H9 (cell line): ENCODE data around the gene MOB3A. TPM values are rescaled to one million over a fixed set of nuclear protein-coding genes. Genes with fewer than 3 reads are reported as not detected.

Experiments
- DNase-seq: peaks from one replicate; pipeline ENCODE4 v3.0.0-alpha.2; 2017
- H2AFZ ChIP-seq: one replicate; pipeline ENCODE4 v1.6.1; 2013; ENCODE audit warnings: mild to moderate bottlenecking, low read length, control low read depth, moderate library complexity
- H2AK5ac ChIP-seq: 2 replicates; pipeline ENCODE4 v1.6.1; 2013; ENCODE audit warnings: low read length, control low read depth, mixed read lengths; ENCODE audit not compliant: insufficient read length
- H2BK120ac ChIP-seq: one replicate; pipeline ENCODE4 v1.6.1; 2013; ENCODE audit warnings: low read depth, mild to moderate bottlenecking, low read length, control low read depth, inconsistent platforms; ENCODE audit not compliant: poor library complexity, severe bottlenecking
- H2BK12ac ChIP-seq: 2 replicates; pipeline ENCODE4 v1.6.1; 2013; ENCODE audit warnings: low read length, control low read depth, mixed read lengths, low read depth; ENCODE audit not compliant: insufficient read length
- H2BK15ac ChIP-seq: 2 replicates; pipeline ENCODE4 v1.6.1; 2013; ENCODE audit warnings: low read depth, low read length, control low read depth
- H2BK20ac ChIP-seq: one replicate; pipeline ENCODE4 v1.6.1; 2013; ENCODE audit warnings: low read depth, mild to moderate bottlenecking, low read length, control low read depth, inconsistent platforms; ENCODE audit not compliant: poor library complexity, severe bottlenecking
- H2BK5ac ChIP-seq: 2 replicates; pipeline ENCODE4 v1.6.1; 2013; ENCODE audit warnings: low read length, control low read depth, mixed read lengths; ENCODE audit not compliant: insufficient read length
- H3K14ac ChIP-seq: 2 replicates; pipeline ENCODE4 v1.6.1; 2013; ENCODE audit warnings: low read length, control low read depth; ENCODE audit not compliant: insufficient read depth
- H3K18ac ChIP-seq: 2 replicates; pipeline ENCODE4 v1.6.1; 2013; ENCODE audit warnings: low read depth, mild to moderate bottlenecking, mixed read lengths, low read length, control low read depth; ENCODE audit not compliant: insufficient read length
- H3K23ac ChIP-seq: 2 replicates; pipeline ENCODE4 v1.6.1; 2013; ENCODE audit warnings: low read length, control low read depth, mixed read lengths, low read depth; ENCODE audit not compliant: insufficient read length
- H3K23me2 ChIP-seq: 2 replicates; pipeline ENCODE4 v1.6.1; 2013; ENCODE audit warnings: low read depth, mild to moderate bottlenecking, mixed read lengths, low read length, control low read depth; ENCODE audit not compliant: insufficient read length, poor library complexity, severe bottlenecking
- H3K27ac ChIP-seq: 2 replicates; pipeline ENCODE4 v1.5.1; 2013; ENCODE audit warnings: low read length, control low read depth, mixed read lengths, low read depth; ENCODE audit not compliant: insufficient read length
- H3K27me3 ChIP-seq: 2 replicates; pipeline ENCODE4 v1.6.1; 2013; ENCODE audit warnings: low read length, control low read depth, inconsistent platforms; ENCODE audit not compliant: insufficient read depth
- H3K4ac ChIP-seq: 2 replicates; pipeline ENCODE4 v1.6.1; 2013; ENCODE audit warnings: low read depth, mild to moderate bottlenecking, control low read depth, inconsistent platforms, low read length, moderate library complexity
- H3K4me1 ChIP-seq: 2 replicates; pipeline ENCODE4 v1.6.1; 2013; ENCODE audit warnings: low read length, control low read depth, inconsistent platforms; ENCODE audit not compliant: insufficient read depth
- H3K4me2 ChIP-seq: 2 replicates; pipeline ENCODE4 v1.6.1; 2013; ENCODE audit warnings: low read length, control low read depth, mixed read lengths; ENCODE audit not compliant: insufficient read length, insufficient read depth
- H3K56ac ChIP-seq: 2 replicates; pipeline ENCODE4 v1.6.1; 2013; ENCODE audit warnings: low read depth, mild to moderate bottlenecking, mixed read lengths, low read length, control low read depth; ENCODE audit not compliant: insufficient read length
- H3K79me1 ChIP-seq: 2 replicates; pipeline ENCODE4 v1.6.1; 2013; ENCODE audit warnings: low read depth, mild to moderate bottlenecking, moderate library complexity, low read length, control low read depth, inconsistent platforms; ENCODE audit not compliant: insufficient read depth, poor library complexity, severe bottlenecking
- H3K79me2 ChIP-seq: 2 replicates; pipeline ENCODE4 v1.6.1; 2013; ENCODE audit warnings: low read length, control low read depth, inconsistent platforms; ENCODE audit not compliant: insufficient read depth
- H3K9ac ChIP-seq: 2 replicates; pipeline ENCODE4 v1.6.1; 2013; ENCODE audit warnings: low read length, control low read depth, mixed read lengths; ENCODE audit not compliant: insufficient read length; ENCODE audit errors: extremely low read depth
- H3K9me3 ChIP-seq: one replicate; pipeline ENCODE4 v1.6.1; 2013; ENCODE audit warnings: low read depth, low read length, inconsistent platforms; ENCODE audit not compliant: control insufficient read depth
- H3T11ph ChIP-seq: one replicate; pipeline ENCODE4 v1.6.1; 2013; ENCODE audit warnings: mild to moderate bottlenecking, low read length, control low read depth, inconsistent platforms
- H4K20me1 ChIP-seq: one replicate; pipeline ENCODE4 v1.6.1; 2013; ENCODE audit not compliant: control insufficient read depth, insufficient read length, insufficient read depth
- H4K5ac ChIP-seq: 2 replicates; pipeline ENCODE4 v1.6.1; 2013; ENCODE audit warnings: low read depth, mild to moderate bottlenecking, mixed read lengths, low read length, control low read depth; ENCODE audit not compliant: insufficient read length
- H4K8ac ChIP-seq: replicated peaks from 2 replicates; pipeline ENCODE4 v1.6.1; 2013; ENCODE audit warnings: low read length, control low read depth, mixed read lengths, low read depth; ENCODE audit not compliant: insufficient read length
- H4K91ac ChIP-seq: 2 replicates; pipeline ENCODE4 v1.6.1; 2013; ENCODE audit warnings: low read depth, mild to moderate bottlenecking, moderate library complexity, mixed read lengths, low read length, control low read depth; ENCODE audit not compliant: insufficient read length
- H3K27ac Mint-ChIP-seq, 3 experiments: 2 replicates in 2 of 3; 3 replicates in 1 of 3; pipeline ENCODE4 v1.8.0; 2020 to 2021; ENCODE audit warnings: mixed read lengths in 3 of 3, mild to moderate bottlenecking in 1 of 3, moderate library complexity in 1 of 3
- H3K27me3 Mint-ChIP-seq: 2 replicates; pipeline ENCODE4 v1.8.0; 2021; ENCODE audit warnings: low read depth, mild to moderate bottlenecking, moderate library complexity, mixed read lengths
- H3K36me3 Mint-ChIP-seq, 3 experiments: 2 replicates in 2 of 3; 3 replicates in 1 of 3; pipeline ENCODE4 v1.8.0; 2020 to 2021; ENCODE audit warnings: low read depth in 3 of 3, mixed read lengths in 3 of 3; ENCODE audit not compliant: insufficient read depth in 1 of 3
- H3K4me1 Mint-ChIP-seq, 2 experiments: 2 replicates each; pipeline ENCODE4 v1.8.0; 2020; ENCODE audit warnings: mixed read lengths in 2 of 2
- H3K4me3 Mint-ChIP-seq, 2 experiments: 2 replicates in 1 of 2; 3 replicates in 1 of 2; pipeline ENCODE4 v1.8.0; 2020 to 2021; ENCODE audit warnings: mild to moderate bottlenecking in 2 of 2, mixed read lengths in 2 of 2, moderate library complexity in 1 of 2
- H3K9me3 Mint-ChIP-seq, 2 experiments: 2 replicates in 1 of 2; 3 replicates in 1 of 2; pipeline ENCODE4 v1.8.0; 2020; ENCODE audit warnings: mild to moderate bottlenecking in 2 of 2, mixed read lengths in 2 of 2, moderate library complexity in 1 of 2
- CTCF ChIP-seq: fragments of 200-600 bp; sonication (generic); conservative IDR thresholded peaks from 3 replicates; pipeline ENCODE4 v1.8.0; 2021; ENCODE audit warnings: antibody characterized with exemption, mild to moderate bottlenecking
- WGBS: extraction: QIAGEN DNeasy Blood & Tissue Kit; methylation state at CpG from one replicate; pipeline ENCODE4 v1.1.7; 2013; ENCODE audit warnings: missing lambda C conversion rate, low lambda C conversion rate, mixed read lengths; ENCODE audit not compliant: insufficient read length; ENCODE audit errors: extremely low coverage; 5-methylcytosine and 5-hydroxymethylcytosine counted together
- total RNA-seq: library from RNA; stranded (reverse); gene quantifications from 2 replicates; pipeline ENCODE4 v1.2.1, GENCODE V29; 2021

Gene MOB3A
- total RNA-seq, 1 experiment from 2014 or later: 11.5 TPM

GRCh38 chr19:2047076-2047448 lies 49.1 kb downstream of the MOB3A start:
- Mint-ChIP-seq H3K4me1 (peaks cover 12 to 13% of the 10 kb centered on the region in 2 experiments), H3K27ac (no peak overlapping the region), H3K36me3 (peaks cover 3 to 11% (median 8%) of the 10 kb centered on the region in 3 experiments; a peak in 5 of 7 replicates), H3K4me3 (no peak overlapping the region), H3K27me3 (no peaks in the 10 kb centered on the region), H3K9me3 (no peaks in the 10 kb centered on the region)
- Histone ChIP-seq H3K23me2 (peaks cover 9% of the 10 kb centered on the region), H2BK12ac (no peak overlapping the region), H2AFZ (no peak overlapping the region), H3K14ac (no peak overlapping the region), H3K4ac (no peak overlapping the region), H2BK120ac (no peak overlapping the region), H2AK5ac (no peak overlapping the region), H3K18ac (no peak overlapping the region), H3K23ac (no peak overlapping the region), H3K27ac (no peak overlapping the region), H3K79me2 (peaks cover 11% of the 10 kb centered on the region; the same call in 1 of the 2 replicates), H3K4me2 (no peak overlapping the region), H4K5ac (no peak overlapping the region), H3K9me3 (no peaks in the 10 kb centered on the region), H3K79me1 (peaks cover 3% of the 10 kb centered on the region), H3K27me3 (no peaks in the 10 kb centered on the region), H4K20me1 (peaks cover 2% of the 10 kb centered on the region), H4K91ac (no peak overlapping the region), H2BK20ac (no peak overlapping the region), H3T11ph (no peak overlapping the region), H3K9ac (no peak overlapping the region), H4K8ac (no peak overlapping the region), H3K56ac (no peak overlapping the region), H2BK15ac (no peak overlapping the region), H2BK5ac (no peak overlapping the region), H3K4me1 (no peaks in the 10 kb centered on the region; the same call in 1 of the 2 replicates)
- no CpG with 5 or more reads among the region's 6 CpGs for WGBS
- TF ChIP-seq CTCF: no peak
- DNase-seq: no peak
